NK-92 (cell line): Measurements from ENCODE around the gene NMUR2.

ENCODE experiments used
- DNase-seq: peaks from one replicate; lab custom pipeline; 2025; ENCODE audit not compliant: unreplicated experiment; lab: John Stamatoyannopoulos, UW

Gene NMUR2

GRCh38 chr5:152405145-152405544 is at the start of gene NMUR2:
NMUR2 (minus strand) TSS chr5:152405279; CDS start chr5:152405113, 166 bp downstream.
- DNase-seq: no peak

- no peak for DNase-seq
Measured at GRCh38 chr5:152443935-152444334, 38.9 kb upstream of the NMUR2 start.

GRCh38 chr5:152439791-152440190 is 34.7 kb upstream of the NMUR2 start:
- no peak for DNase-seq

- no peak for DNase-seq
Measured at GRCh38 chr5:152437866-152438265, 32.8 kb upstream of the NMUR2 start.

GRCh38 chr5:152427721-152428120 is 22.6 kb upstream of the NMUR2 start:
- no peak for DNase-seq

- no peak for DNase-seq
Measured at GRCh38 chr5:152425083-152425482, 20.0 kb upstream of the NMUR2 start.

GRCh38 chr5:152424501-152424900 is 19.4 kb upstream of the NMUR2 start:
- DNase-seq: no peak

GRCh38 chr5:152422081-152422480 is 17.0 kb upstream of the NMUR2 start:
- no peak for DNase-seq

GRCh38 chr5:152412129-152412528 is 7.0 kb upstream of the NMUR2 start:
- no peak for DNase-seq

- no peak for DNase-seq
Measured at GRCh38 chr5:152406082-152406481, 1.0 kb upstream of the NMUR2 start.

GRCh38 chr5:152404494-152404893 is 585 bp downstream of the NMUR2 start:
- DNase-seq: no peak

GRCh38 chr5:152403046-152403445 is 2.0 kb downstream of the NMUR2 start:
- DNase-seq: no peak

GRCh38 chr5:152400846-152401245 is 4.2 kb downstream of the NMUR2 start:
- no peak for DNase-seq

- DNase-seq: no peak
Measured at GRCh38 chr5:152397581-152397980, 7.5 kb downstream of the NMUR2 start.

GRCh38 chr5:152393441-152393840 is 11.6 kb downstream of the NMUR2 start:
- DNase-seq: no peak

GRCh38 chr5:152389208-152389849 is 15.8 kb downstream of the NMUR2 start:
- no peak for DNase-seq

GRCh38 chr5:152388610-152389009 is 16.5 kb downstream of the NMUR2 start:
- no peak for DNase-seq

GRCh38 chr5:152380415-152381123 is 24.5 kb downstream of the NMUR2 start:
- no peak for DNase-seq

- no peak for DNase-seq
Measured at GRCh38 chr5:152379331-152379730, 25.7 kb downstream of the NMUR2 start.

GRCh38 chr5:152378730-152379129 is 26.3 kb downstream of the NMUR2 start:
- DNase-seq: no peak

GRCh38 chr5:152376886-152377285 is 28.2 kb downstream of the NMUR2 start:
- DNase-seq: no peak

GRCh38 chr5:152374711-152375275 is 30.3 kb downstream of the NMUR2 start:
- no peak for DNase-seq
